Measurements from ENCODE around the gene MAGI2. TPM values are rescaled to one million over a fixed set of nuclear protein-coding genes. Genes with fewer than 3 reads are reported as not detected.

MAGI2 gene
- total and polyA plus RNA-seq, 4 donors = 43.4 to 61.3 (median 50.1) TPM

DNA sequence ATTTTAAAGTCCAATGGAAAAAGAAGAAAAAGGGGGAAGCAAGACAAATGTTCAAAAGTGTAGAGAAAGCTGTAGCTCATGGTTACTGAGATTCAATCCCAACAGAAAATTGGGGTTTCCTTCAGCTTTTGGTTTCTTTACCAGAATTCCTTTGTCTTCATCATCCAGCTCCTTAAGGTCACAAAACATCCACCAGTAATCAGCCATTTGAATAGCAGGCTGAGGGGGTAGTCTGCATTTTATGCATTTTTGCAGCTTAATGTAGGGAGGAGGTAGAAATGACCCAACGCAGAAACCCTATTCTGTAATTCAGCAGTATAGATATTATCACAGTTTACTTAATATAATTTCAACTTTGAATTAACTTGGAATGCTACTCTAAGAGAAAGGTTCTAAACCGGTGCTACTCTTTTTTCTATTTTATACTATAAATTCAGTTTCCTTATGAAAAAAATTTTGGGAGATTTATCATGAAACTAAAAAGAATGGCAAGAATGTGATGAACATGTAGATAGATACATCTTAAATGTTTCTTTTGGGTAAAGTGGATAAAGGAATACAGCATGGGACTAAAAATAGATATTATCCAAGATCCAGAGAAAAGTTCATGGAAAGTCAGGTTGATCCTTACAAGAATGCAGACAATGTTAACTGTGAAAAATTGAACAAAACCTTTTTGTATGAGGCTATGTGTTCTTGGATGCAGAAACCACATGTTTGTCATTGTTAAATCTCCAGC, 1058.0 kb downstream of the MAGI2 start:
- no CpG with 5 or more reads among the region's 2 CpGs for WGBS (ENCODE audit: insufficient coverage)
- Histone ChIP-seq H3K4me1 (ENCODE audit: control insufficient read depth, insufficient read depth, low read length) (no peaks in the 10 kb centered on the region), H3K36me3 (ENCODE audit: control insufficient read depth, insufficient read depth, low read length) (no peaks in the 10 kb centered on the region)

DNA sequence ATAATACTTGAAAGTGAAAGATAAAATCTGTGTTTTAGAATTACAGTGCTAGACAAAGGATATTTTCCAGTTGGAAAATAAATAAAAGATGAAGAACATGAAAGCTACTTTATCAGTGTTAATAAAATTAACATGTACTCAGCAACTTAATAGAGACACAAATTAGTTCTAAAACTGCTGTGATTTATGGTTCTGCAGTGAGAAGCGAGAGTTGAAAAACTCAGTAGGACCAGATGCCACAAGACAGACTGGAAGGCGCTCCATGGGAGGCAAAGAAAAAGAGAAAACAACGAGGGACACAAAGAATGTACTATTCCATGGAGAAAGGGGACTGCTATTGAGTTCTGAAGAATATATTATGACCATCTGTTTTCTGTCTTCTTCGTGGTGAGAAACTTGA, 1064.4 kb downstream of the MAGI2 start:
- WGBS (ENCODE audit: insufficient coverage) = 52% methylated on average over 3 of the region's 4 CpGs
- Histone ChIP-seq H3K27ac (ENCODE audit: low read depth, low read length) (no peak overlapping the region), H3K9me3 (ENCODE audit: control insufficient read depth, insufficient read depth, low read length) (no peaks in the 10 kb centered on the region), H3K4me1 (ENCODE audit: control insufficient read depth, insufficient read depth, low read length) (no peaks in the 10 kb centered on the region), H3K36me3 (ENCODE audit: control insufficient read depth, insufficient read depth, low read length) (no peaks in the 10 kb centered on the region), H3K4me3 (ENCODE audit: low read depth, low read length) (no peak overlapping the region), H3K27me3 (ENCODE audit: control insufficient read depth, insufficient read depth, low read length) (no peaks in the 10 kb centered on the region)
- peak in 2 of 6 donors; percentile 13 to 40 for DNase-seq (ENCODE audit: low read depth in 4 of 6, low spot score in 6 of 6)

More for the DNA sequence above, 1058.0 kb downstream of the MAGI2 start:
- H3K27me3 ChIP-seq (ENCODE audit: control insufficient read depth, insufficient read depth, low read length) = no peaks in the 10 kb centered on the region
- H3K27ac ChIP-seq (ENCODE audit: low read depth, low read length) = no peak overlapping the region
- H3K4me3 ChIP-seq (ENCODE audit: low read depth, low read length) = no peak overlapping the region
- no peak for DNase-seq (ENCODE audit: low read depth in 4 of 6, low spot score in 6 of 6)
- H3K9me3 ChIP-seq (ENCODE audit: control insufficient read depth, insufficient read depth, low read length) = no peaks in the 10 kb centered on the region

DNA sequence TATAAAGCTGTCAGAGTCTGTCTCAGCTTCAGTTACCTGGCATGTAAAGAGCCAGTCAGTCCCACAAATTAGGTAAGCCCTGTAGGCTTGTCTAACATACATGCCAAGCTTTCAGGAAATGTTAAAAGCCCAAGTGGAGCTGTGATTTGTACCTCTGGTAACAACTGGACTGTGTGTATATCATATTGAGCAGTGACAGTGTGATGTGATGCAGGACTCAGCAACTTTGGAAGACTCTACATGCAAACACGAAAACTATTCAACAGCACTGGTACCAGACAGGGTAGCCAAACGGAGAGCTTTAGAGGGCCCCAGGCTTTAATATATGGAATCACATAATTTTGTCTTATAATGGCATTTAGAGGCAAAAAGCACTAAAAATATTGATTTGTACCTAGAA, 1066.9 kb downstream of the MAGI2 start:
- peak in 1 of 6 donors; percentile 37 for DNase-seq (ENCODE audit: low read depth in 4 of 6, low spot score in 6 of 6)
- no peaks in the 10 kb centered on the region for H3K27me3 ChIP-seq (ENCODE audit: control insufficient read depth, insufficient read depth, low read length)
- no CpG with 5 or more reads among the region's 2 CpGs for WGBS (ENCODE audit: insufficient coverage)
- H3K36me3 ChIP-seq (ENCODE audit: control insufficient read depth, insufficient read depth, low read length) = no peaks in the 10 kb centered on the region
- no peaks in the 10 kb centered on the region for H3K4me1 ChIP-seq (ENCODE audit: control insufficient read depth, insufficient read depth, low read length)
- no peak overlapping the region for H3K27ac ChIP-seq (ENCODE audit: low read depth, low read length)
- H3K4me3 ChIP-seq (ENCODE audit: low read depth, low read length) = no peak overlapping the region
- H3K9me3 ChIP-seq (ENCODE audit: control insufficient read depth, insufficient read depth, low read length) = no peaks in the 10 kb centered on the region

DNA sequence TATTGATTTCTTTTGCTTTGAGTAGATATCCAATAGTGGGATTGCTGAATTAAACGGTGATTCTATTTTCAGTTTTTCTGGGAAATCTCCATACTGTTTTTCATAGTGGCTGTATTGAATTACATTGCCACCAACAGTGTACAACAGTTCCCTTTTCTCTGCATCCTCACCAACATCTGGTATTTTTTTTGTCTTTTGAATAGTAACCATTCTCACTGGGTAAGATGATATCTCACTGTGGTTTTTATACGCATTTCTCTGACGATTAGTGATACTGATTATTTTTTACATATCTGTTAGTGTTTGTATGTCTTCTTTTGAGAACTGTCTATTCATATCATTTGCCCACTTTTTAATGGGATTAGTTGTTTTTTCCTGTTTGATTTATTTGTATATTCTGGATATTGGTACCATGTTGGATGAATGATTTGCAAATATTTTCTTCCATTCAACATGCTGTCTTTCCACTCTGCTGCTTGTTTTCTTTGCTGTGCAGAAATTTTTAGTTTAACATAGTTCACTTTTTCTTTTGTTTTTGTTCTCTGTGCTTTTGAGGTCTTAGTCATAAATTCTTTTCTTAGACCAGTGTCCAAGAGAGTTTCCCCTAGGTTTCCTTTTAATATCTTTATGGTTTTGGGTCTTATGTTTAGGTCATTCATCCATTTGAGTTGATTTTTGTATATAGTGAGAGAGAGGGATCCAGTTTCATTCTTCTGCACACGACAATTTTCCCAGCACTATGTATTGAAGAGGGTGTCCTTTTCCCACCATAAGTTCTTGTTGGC, 1070.2 kb downstream of the MAGI2 start:
- no peaks in the 10 kb centered on the region for H3K4me1 ChIP-seq (ENCODE audit: control insufficient read depth, insufficient read depth, low read length)
- H3K36me3 ChIP-seq (ENCODE audit: control insufficient read depth, insufficient read depth, low read length) = no peaks in the 10 kb centered on the region
- no peak for DNase-seq (ENCODE audit: low read depth in 4 of 6, low spot score in 6 of 6)
- H3K9me3 ChIP-seq (ENCODE audit: control insufficient read depth, insufficient read depth, low read length) = no peaks in the 10 kb centered on the region
- WGBS (ENCODE audit: insufficient coverage) = no CpG with 5 or more reads among the region's 4 CpGs
- H3K27me3 ChIP-seq (ENCODE audit: control insufficient read depth, insufficient read depth, low read length) = no peaks in the 10 kb centered on the region
- no peak overlapping the region for H3K4me3 ChIP-seq (ENCODE audit: low read depth, low read length)
- H3K27ac ChIP-seq (ENCODE audit: low read depth, low read length) = no peak overlapping the region

DNA sequence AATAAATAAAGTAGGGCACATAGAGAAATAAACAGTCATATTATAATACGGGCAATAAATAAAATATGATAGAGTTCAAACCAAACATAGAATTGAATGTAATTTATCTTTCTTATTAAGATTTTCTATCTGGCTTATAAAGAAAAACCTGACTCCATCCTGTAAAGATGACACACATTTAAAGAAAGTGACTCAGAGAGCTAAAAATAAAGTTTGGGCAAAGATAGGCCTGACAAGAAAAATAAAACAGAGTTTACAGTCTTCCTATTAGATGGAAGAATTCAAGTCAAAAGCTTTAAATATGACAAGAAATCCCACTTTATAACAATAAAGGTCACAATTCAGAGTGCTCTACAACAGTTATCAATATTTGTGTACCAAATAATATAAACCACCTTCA, 1074.3 kb downstream of the MAGI2 start:
- WGBS (ENCODE audit: insufficient coverage) = no CpG with 5 or more reads among the region's 1 CpG
- Histone ChIP-seq H3K4me1 (ENCODE audit: control insufficient read depth, insufficient read depth, low read length) (no peaks in the 10 kb centered on the region), H3K27me3 (ENCODE audit: control insufficient read depth, insufficient read depth, low read length) (no peaks in the 10 kb centered on the region), H3K27ac (ENCODE audit: low read depth, low read length) (no peak overlapping the region), H3K4me3 (ENCODE audit: low read depth, low read length) (no peak overlapping the region), H3K36me3 (ENCODE audit: control insufficient read depth, insufficient read depth, low read length) (no peaks in the 10 kb centered on the region), H3K9me3 (ENCODE audit: control insufficient read depth, insufficient read depth, low read length) (no peaks in the 10 kb centered on the region)
- no peak for DNase-seq (ENCODE audit: low read depth in 4 of 6, low spot score in 6 of 6)

DNA sequence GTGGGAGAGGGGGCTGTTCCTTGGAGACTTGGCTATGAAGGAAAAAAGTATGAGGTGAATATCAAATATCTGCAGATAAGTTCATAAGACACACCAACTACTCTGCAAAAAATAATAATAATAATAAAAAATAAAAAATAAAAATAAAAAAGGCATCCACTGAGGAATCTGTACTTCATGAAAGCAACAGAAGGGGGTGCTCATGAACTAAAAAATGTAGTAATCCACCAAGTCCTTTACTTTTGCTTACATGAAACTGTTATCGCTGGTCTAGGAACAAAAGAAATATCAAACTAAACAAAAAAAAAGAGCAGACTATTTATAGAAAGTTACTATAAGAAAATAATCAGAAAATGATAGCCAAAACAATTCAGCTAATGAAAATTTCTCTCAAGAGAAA, 1075.9 kb downstream of the MAGI2 start:
- no peaks in the 10 kb centered on the region for H3K27me3 ChIP-seq (ENCODE audit: control insufficient read depth, insufficient read depth, low read length)

DNA sequence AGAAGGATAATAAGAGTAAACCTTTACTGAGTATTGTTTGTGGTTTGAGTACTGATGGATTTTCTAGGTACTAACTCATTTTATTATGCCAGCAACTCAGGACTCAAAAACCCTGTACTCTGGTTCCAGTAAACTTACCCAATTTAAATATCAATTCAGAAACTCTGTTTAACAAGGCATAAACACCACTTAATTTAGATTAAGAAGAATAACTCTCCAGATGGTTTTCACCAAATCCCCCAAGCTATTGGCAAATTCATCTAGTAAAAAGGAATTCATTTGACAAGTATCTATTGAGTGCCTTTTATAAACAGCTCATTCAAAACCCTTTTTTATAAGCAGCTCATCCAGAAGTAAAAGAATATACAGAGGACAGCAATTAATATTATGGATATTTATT, 1082.5 kb downstream of the MAGI2 start:
- H3K27me3 ChIP-seq (ENCODE audit: control insufficient read depth, insufficient read depth, low read length) = no peaks in the 10 kb centered on the region
- no peaks in the 10 kb centered on the region for H3K4me1 ChIP-seq (ENCODE audit: control insufficient read depth, insufficient read depth, low read length)
- H3K4me3 ChIP-seq (ENCODE audit: low read depth, low read length) = no peak overlapping the region
- DNase-seq (ENCODE audit: low read depth in 4 of 6, low spot score in 6 of 6) = peak in 1 of 6 donors; percentile 47
- H3K9me3 ChIP-seq (ENCODE audit: control insufficient read depth, insufficient read depth, low read length) = no peaks in the 10 kb centered on the region
- no peaks in the 10 kb centered on the region for H3K36me3 ChIP-seq (ENCODE audit: control insufficient read depth, insufficient read depth, low read length)
- no peak overlapping the region for H3K27ac ChIP-seq (ENCODE audit: low read depth, low read length)

More for the DNA sequence above, 1075.9 kb downstream of the MAGI2 start:
- no peaks in the 10 kb centered on the region for H3K36me3 ChIP-seq (ENCODE audit: control insufficient read depth, insufficient read depth, low read length)
- no peak overlapping the region for H3K4me3 ChIP-seq (ENCODE audit: low read depth, low read length)
- WGBS (ENCODE audit: insufficient coverage) = no CpG with 5 or more reads among the region's 1 CpG
- no peaks in the 10 kb centered on the region for H3K9me3 ChIP-seq (ENCODE audit: control insufficient read depth, insufficient read depth, low read length)
- H3K4me1 ChIP-seq (ENCODE audit: control insufficient read depth, insufficient read depth, low read length) = no peaks in the 10 kb centered on the region
- H3K27ac ChIP-seq (ENCODE audit: low read depth, low read length) = no peak overlapping the region
- DNase-seq (ENCODE audit: low read depth in 4 of 6, low spot score in 6 of 6) = no peak

DNA sequence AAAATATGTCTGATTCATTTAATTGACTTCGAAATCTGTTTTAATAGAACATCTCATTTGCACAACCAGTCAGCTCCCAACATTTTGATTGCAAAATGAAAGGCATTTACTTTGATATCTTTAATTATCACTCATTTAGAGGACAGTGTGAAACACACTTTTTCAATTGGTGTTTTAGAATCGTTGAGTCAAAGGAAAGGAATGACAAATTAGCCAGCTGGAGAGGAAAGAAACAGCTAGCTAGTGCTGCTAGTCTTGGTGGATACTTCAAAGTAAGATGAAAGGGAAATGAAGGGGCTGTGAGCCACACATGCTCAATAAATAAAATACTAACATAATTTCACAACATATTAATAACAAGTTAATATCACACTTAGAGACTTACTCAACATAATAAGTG, 1084.7 kb downstream of the MAGI2 start:
- WGBS (ENCODE audit: insufficient coverage) = no CpG with 5 or more reads among the region's 2 CpGs
- Histone ChIP-seq H3K27me3 (ENCODE audit: control insufficient read depth, insufficient read depth, low read length) (no peaks in the 10 kb centered on the region), H3K4me3 (ENCODE audit: low read depth, low read length) (no peak overlapping the region), H3K27ac (ENCODE audit: low read depth, low read length) (no peak overlapping the region), H3K4me1 (ENCODE audit: control insufficient read depth, insufficient read depth, low read length) (no peaks in the 10 kb centered on the region), H3K36me3 (ENCODE audit: control insufficient read depth, insufficient read depth, low read length) (no peaks in the 10 kb centered on the region), H3K9me3 (ENCODE audit: control insufficient read depth, insufficient read depth, low read length) (no peaks in the 10 kb centered on the region)
- peak in 1 of 6 donors; percentile 54 for DNase-seq (ENCODE audit: low read depth in 4 of 6, low spot score in 6 of 6)

DNA sequence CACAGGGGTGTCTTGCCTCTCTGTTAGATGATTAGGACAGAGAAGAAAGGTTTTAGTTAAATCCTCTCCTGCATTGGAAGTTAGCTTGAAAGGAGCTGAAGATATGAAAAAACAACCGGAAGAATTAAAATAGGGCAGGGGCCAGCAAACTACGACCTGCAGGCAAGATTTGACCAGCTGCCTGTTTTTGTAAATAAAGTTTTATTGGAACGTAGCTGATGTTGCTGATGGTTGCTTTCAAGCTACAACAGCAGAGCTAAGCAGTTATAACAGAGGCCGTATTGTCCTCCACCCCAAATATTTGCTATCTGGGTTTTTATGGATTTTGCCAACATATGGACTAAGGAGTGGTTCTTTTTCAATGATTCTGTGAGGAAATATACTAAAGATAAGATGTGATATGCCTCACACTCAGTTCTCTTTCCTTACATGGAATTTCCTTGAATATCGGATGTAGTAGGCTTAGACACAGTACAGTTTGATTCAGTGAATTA, 1086.1 kb downstream of the MAGI2 start:
- Histone ChIP-seq H3K4me3 (ENCODE audit: low read depth, low read length) (no peak overlapping the region), H3K27ac (ENCODE audit: low read depth, low read length) (no peak overlapping the region), H3K36me3 (ENCODE audit: control insufficient read depth, insufficient read depth, low read length) (peaks cover 2% of the 10 kb centered on the region), H3K27me3 (ENCODE audit: control insufficient read depth, insufficient read depth, low read length) (no peaks in the 10 kb centered on the region), H3K9me3 (ENCODE audit: control insufficient read depth, insufficient read depth, low read length) (no peaks in the 10 kb centered on the region), H3K4me1 (ENCODE audit: control insufficient read depth, insufficient read depth, low read length) (no peaks in the 10 kb centered on the region)
- WGBS (ENCODE audit: insufficient coverage) = 100% methylated on average over 1 of the region's 5 CpGs
- DNase-seq (ENCODE audit: low read depth in 4 of 6, low spot score in 6 of 6) = no peak

DNA sequence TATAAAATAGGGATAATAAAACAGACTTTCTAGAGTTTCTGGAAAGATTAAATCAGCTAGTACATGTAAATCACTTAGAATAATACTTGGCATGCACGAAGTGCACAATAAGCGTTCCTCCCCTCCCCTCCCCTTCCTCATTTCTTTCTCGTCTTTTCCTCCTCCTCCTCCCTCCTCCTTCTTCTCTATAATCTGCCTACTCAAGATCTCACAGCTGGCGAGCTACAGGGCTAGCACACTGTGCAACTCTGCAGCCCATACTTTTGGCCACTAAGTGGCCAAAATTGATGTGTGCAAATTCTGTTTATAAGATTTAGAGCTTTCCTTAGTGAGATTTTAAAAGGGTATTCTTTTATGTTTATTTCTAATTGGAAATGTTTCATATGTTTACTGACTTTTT, 1089.6 kb downstream of the MAGI2 start:
- no peak overlapping the region for H3K4me3 ChIP-seq (ENCODE audit: low read depth, low read length)
- WGBS (ENCODE audit: insufficient coverage) = 65% methylated on average over 2 of the region's 4 CpGs
- no peak for DNase-seq (ENCODE audit: low read depth in 4 of 6, low spot score in 6 of 6)
- no peak overlapping the region for H3K27ac ChIP-seq (ENCODE audit: low read depth, low read length)
- H3K36me3 ChIP-seq (ENCODE audit: control insufficient read depth, insufficient read depth, low read length) = peaks cover 2% of the 10 kb centered on the region
- H3K27me3 ChIP-seq (ENCODE audit: control insufficient read depth, insufficient read depth, low read length) = no peaks in the 10 kb centered on the region
- H3K4me1 ChIP-seq (ENCODE audit: control insufficient read depth, insufficient read depth, low read length) = no peaks in the 10 kb centered on the region
- no peaks in the 10 kb centered on the region for H3K9me3 ChIP-seq (ENCODE audit: control insufficient read depth, insufficient read depth, low read length)

Data from spinal cord (tissue), 10 donors.